ENCODE measurements around the gene CAPZB. TPM values are rescaled to one million over a fixed set of nuclear protein-coding genes. Genes with fewer than 3 reads are reported as not detected.

Gene CAPZB
- total RNA-seq, 1 experiment from 2014 or later = 348 TPM

GRCh38 chr1:19416145-19416544, 69.2 kb downstream of the CAPZB start:
- Mint-ChIP-seq H3K36me3 (ENCODE audit: insufficient read depth in 1 of 3, low read depth in 3 of 3) (peaks cover 18 to 41% (median 22%) of the 10 kb centered on the region in 3 experiments; a peak in 6 of 7 replicates), H3K27ac (peak overlapping the region in 1 of 3 experiments; percentile 76; a peak in 2 of 7 replicates)

More at GRCh38 chr1:19416145-19416544, 69.2 kb downstream of the CAPZB start:
- H3K79me2 ChIP-seq (ENCODE audit: insufficient read depth, low read length) = peaks cover 13% of the 10 kb centered on the region
- no CpG with 5 or more reads among the region's 5 CpGs for WGBS (ENCODE audit: extremely low coverage, insufficient read length, low lambda C conversion rate)
- Mint-ChIP-seq H3K9me3 (no peaks in the 10 kb centered on the region), H3K4me1 (peaks cover 19 to 28% of the 10 kb centered on the region in 2 experiments), H3K27me3 (ENCODE audit: low read depth) (no peaks in the 10 kb centered on the region), H3K4me3 (no peak overlapping the region)
- H2BK20ac ChIP-seq (ENCODE audit: low read depth, low read length, poor library complexity, severe bottlenecking) = no peak overlapping the region
- no peaks in the 10 kb centered on the region for H3K23me2 ChIP-seq (ENCODE audit: insufficient read length, low read depth, low read length, poor library complexity, severe bottlenecking)
- H3K27ac ChIP-seq (ENCODE audit: insufficient read length, low read depth, low read length) = no peak overlapping the region
- H2AK5ac ChIP-seq (ENCODE audit: insufficient read length, low read length) = no peak overlapping the region
- TF ChIP-seq CTCF (conservative IDR thresholded peaks at IDR 0.05) = no peak
- H2AFZ ChIP-seq (ENCODE audit: low read length) = no peak overlapping the region
- H3K14ac ChIP-seq (ENCODE audit: insufficient read depth, low read length) = no peak overlapping the region
- H4K8ac ChIP-seq (replicated peaks; ENCODE audit: insufficient read length, low read depth, low read length) = no peak overlapping the region
- H3K9ac ChIP-seq (ENCODE audit: extremely low read depth, insufficient read length, low read length) = no peak overlapping the region
- H3K4ac ChIP-seq (ENCODE audit: low read depth, low read length) = no peak overlapping the region
- H2BK120ac ChIP-seq (ENCODE audit: low read depth, low read length, poor library complexity, severe bottlenecking) = no peak overlapping the region
- no peaks in the 10 kb centered on the region for H3K9me3 ChIP-seq (ENCODE audit: control insufficient read depth, low read depth, low read length)
- H2BK15ac ChIP-seq (ENCODE audit: low read depth, low read length) = no peak overlapping the region
- H3K23ac ChIP-seq (ENCODE audit: insufficient read length, low read depth, low read length) = no peak overlapping the region
- H3K27me3 ChIP-seq (ENCODE audit: insufficient read depth, low read length) = no peaks in the 10 kb centered on the region
- H3K4me2 ChIP-seq (ENCODE audit: insufficient read depth, insufficient read length, low read length) = no peak overlapping the region
- no peak overlapping the region for H2BK5ac ChIP-seq (ENCODE audit: insufficient read length, low read length)
- H3K4me1 ChIP-seq (ENCODE audit: insufficient read depth, low read length) = no peaks in the 10 kb centered on the region; the same call in 1 of the 2 replicates
- H4K5ac ChIP-seq (ENCODE audit: insufficient read length, low read depth, low read length) = no peak overlapping the region
- DNase-seq = no peak
- no peak overlapping the region for H3T11ph ChIP-seq (ENCODE audit: low read length)
- H2BK12ac ChIP-seq (ENCODE audit: insufficient read length, low read depth, low read length) = no peak overlapping the region
- no peak overlapping the region for H4K91ac ChIP-seq (ENCODE audit: insufficient read length, low read depth, low read length)
- no peak overlapping the region for H3K18ac ChIP-seq (ENCODE audit: insufficient read length, low read depth, low read length)
- no peak overlapping the region for H3K56ac ChIP-seq (ENCODE audit: insufficient read length, low read depth, low read length)
- peaks cover 13% of the 10 kb centered on the region for H3K79me1 ChIP-seq (ENCODE audit: insufficient read depth, low read depth, low read length, poor library complexity, severe bottlenecking)
- H4K20me1 ChIP-seq (ENCODE audit: control insufficient read depth, insufficient read depth, insufficient read length) = no peaks in the 10 kb centered on the region

Data from H9 (cell line).